HG03457 (cell line): Measurements from ENCODE around the gene CTNNBIP1.

Experiments
- ATAC-seq: cut with Tn5 transposase; IDR thresholded peaks from one replicate; pipeline ENCODE4 v1.9.1; 2021; ENCODE audit warnings: moderate number of reproducible peaks; ENCODE audit not compliant: unreplicated experiment

Gene CTNNBIP1

DNA sequence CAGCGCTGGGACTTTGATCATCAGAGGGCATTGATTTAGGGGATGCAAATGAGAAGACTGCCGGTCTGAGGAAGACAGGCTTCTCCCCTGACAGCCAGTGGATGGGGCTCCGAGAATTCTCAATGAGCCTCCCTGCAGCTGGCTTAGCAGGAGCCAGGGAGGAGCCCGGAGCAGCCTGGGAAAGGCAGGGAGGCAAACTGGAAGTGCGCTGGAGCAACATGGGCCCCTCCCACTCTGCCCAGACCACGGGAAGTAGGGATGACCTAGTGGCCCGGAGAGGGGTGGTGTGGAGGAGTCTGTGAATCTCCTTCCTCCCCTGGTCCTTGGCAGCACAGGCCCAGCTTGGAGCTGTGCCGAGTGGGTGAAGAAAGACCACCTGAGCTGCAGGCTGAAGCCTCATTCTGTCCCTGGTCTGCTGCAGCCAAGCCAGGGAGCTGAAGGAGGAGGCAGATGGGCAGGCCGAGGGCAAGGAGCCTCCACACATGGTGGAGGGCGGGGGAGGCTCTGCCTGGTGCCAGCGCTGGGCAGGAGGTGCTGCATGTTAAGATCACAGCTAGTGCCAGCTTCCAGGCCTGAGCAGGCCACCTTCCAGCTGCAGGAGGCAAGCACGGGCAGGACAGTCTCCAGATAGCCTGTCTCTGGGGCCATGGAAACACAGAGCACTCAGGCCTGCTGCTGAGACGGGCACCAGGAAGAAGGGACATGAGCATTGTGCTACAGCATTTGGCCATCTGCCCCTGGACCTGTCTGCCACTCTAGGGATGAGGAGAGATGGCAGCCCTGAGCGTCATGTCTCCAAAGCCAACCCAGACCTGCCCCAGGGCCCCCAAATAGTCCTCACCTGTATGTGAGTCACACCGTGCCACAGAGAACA, 74.1 kb downstream of the CTNNBIP1 start:
- ATAC-seq, result no peak

DNA sequence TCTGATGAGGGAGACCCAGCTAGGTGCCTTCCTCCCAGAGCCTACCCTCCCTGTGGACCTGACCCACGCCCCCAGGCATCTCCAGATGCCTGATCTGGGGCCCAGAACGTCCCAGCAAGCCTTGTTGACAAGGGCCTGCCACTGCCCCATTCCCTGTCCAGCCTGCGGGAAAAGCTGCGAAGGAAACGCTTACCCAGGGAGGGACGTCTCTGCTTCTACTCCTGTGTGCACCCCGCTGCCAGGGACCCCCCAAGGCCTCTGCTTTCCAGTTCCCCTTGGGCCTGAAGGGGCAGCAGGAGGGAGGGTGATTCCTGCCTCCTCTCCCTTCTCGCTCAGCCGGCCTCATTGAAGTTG, 74.7 kb downstream of the CTNNBIP1 start:
- no peak for ATAC-seq

DNA sequence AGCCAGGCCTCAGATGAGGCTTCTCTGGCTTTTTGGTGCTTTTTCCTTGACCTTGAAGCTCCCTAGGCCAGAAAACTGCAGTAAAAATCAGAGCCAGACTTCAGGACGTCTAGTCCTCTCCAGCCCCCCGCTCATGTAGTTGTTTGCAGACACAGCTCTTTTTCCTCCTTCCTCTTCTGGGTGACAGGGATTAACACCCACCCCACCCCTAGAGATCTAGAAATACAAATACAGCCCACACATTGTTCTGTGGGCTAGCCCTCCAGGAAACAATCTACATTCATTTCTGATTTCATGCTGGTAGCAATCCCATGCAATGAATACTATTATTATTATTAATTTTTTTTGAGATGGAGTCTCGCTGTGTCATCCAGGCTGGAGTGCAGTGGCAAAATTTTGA, 76.4 kb downstream of the CTNNBIP1 start:
- no peak for ATAC-seq

DNA sequence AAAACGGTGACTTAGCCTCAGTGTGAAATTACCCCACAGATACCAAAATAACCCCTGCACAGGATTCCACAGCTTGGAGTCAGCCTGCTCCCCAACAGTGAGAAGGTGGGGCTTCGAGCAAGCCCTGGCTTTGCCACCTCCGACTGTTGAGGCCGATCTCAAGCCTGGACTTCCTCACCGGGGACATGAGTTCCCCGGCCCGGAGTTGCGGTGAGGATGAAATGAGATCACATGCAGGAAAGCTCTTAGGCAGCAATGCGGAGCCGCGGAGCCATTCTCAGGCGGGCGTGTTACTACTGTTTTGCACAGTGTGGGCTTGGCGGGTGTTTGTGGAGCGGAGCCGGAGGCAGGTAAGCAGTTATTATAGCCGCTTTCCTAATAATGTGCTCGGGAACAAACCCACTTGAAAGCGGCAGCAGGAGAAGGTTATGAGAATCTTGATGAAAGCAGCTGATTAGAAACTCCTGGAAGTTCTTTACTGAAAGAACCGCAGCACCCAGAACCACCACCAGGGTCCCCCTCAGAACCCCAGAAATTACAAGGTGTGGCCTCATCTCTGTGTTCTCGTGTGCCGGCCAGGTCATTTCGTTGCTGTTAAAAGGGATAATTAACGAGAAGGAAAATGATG, 82.4 kb downstream of the CTNNBIP1 start:
- no peak for ATAC-seq

DNA sequence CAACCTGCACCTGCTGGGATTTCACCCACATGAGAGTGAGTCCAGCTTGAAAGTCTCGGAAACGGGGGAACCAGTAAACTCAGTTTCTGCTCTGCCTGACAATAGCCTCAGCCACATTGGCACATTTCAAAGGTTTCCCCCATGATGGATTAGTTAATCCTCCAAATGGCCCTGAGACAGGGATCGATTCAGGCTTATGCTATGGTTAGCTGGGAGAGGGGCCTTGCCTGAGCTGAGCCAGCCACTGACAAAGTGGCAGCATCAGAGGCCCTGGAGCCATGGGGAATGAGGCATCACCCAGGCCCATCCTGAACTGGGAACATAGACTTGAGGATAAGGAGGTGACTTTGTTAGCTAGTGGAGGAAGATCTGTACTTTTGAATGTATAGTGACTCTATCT, 83.5 kb downstream of the CTNNBIP1 start:
- no peak for ATAC-seq

DNA sequence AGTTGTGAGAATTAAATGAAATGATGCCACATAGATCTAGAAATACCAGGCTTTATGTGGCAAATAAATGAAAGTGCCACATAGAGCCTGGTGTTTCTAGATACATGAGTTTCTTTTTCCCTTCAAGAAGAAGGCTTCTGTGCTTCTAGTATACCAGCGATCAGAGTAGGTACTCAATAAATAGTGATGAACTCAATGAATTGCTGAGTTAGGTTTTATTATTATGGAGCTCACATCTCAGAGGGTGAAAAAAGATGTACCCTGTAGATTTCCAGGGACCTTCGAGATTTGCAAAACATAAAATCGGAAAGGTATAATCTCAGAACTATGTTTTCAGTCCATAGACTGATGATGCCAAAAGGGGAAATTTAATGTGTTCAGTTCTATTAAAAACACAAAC, 84.0 kb downstream of the CTNNBIP1 start:
- ATAC-seq, result no peak

DNA sequence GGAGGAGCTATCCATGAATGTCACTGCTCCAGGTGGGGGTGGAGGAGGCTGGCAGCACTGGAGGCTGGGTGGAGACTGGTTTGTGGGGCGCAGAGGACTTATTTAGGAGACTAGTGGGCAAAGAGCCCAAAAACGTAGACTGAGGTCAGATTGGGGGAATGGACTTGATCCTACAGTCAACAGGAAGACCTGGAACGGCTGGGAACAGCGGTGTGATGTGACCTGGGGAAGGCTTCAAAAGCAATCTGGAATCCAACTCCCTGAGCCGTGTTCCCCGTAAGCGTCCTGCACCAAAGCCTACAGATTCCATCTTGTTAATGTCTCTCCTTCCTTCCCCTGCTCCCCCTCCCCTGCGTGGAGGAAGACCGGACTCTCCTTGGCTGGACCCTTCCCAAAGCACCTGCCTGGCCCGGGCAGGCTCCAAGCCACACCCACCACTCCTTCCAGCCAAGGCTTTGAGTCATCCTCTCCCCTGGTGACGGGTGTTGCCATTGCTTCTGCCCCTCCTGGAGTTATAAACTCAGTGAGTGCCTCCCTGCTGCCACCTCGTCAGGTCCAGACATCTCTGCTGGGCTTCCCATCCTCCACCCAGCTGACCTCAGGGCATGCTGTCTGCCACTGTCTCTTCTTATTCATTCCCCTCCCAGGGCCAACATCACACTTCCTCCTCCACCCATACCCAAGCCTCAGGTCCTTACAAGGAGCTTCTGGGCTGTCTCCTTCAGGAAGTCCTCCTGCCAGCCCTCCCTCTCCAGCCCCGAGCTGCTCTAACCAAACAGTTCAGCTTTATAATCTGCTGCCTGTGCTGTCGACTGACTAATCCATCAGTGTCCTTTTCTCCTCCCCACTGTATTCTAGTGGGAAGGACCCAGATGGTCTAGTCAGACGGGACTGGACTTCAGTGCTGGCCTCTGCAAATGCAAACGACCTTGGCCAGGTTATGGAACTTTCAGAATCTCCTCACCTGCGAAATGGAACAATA, 84.7 kb downstream of the CTNNBIP1 start:
- ATAC-seq, result no peak

DNA sequence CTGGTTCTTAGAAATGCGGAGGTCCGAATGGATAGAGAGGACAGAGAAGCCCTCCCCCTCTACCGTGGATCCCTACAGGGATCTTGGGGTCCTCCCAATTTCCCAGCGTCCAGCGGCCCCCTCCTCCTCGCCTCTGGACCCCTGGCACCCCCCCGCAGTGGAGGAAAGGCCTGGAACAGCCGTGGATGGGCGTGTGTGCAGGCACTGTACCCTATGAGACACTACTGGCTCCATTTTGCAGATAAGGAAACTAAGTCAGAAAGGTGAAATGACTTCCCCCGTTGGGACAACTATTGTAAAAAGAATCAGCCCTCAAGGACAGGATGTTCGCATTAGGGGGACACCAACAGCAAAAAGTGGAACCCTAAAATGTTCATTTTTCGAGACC, 85.4 kb downstream of the CTNNBIP1 start:
- no peak for ATAC-seq

DNA sequence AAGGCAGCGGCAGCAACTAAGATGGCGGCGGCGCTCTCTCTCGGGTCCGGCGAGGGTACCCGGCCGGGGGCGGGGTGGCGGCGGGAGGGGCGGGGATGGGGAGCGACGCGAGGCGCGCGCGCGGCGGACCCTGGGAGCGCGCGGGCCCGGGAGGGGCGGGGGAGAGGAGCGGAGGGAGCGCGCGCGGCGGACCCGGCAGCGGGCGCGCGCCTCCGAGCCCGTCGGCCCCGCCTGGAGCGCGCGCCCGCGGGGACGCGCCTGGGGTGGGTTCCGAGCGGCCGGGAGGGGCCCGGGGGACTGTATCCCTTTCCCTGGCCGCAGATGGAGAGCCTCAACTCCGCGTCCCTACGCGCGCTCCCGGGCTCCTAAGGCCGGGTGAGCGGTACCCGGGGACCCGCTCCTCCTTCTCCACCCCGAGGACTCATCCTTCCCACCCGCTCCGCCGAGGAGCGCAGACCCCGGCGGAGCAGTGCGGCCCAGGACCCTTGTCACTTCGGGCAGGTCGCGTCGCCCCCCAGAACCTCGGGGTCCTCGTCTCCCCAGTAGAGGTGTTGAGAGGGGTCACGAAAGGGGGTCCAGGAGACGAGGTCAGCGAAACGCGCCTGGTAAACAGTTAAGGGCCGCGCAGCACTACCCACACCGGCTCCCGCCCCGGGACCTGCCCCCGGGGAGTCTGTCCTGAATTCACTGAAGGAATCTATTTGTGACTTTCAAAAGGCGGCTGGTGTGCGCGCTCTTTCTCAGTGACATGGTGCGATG, 85.9 kb downstream of the CTNNBIP1 start, which contains the start of gene CLSTN1:
TSS of gene CLSTN1 (minus strand) at position 23 of the 759 bp plus-strand sequence. CDS start 232 bp downstream, outside the sequence.
- no peak for ATAC-seq

DNA sequence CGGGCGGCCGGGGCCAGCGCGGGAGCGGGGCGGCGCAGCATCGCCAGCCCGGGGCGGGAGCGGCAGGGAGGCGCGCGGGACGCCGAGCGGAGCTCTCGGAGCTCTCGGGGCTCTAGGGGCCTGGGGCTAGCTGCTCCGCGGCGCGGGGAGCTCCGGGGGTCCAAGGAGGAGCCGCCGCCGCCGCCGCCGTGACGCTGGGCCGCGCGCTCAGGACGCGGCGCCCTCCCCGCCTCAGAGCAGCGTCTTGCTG, 86.5 kb downstream of the CTNNBIP1 start:
- ATAC-seq, result no peak

DNA sequence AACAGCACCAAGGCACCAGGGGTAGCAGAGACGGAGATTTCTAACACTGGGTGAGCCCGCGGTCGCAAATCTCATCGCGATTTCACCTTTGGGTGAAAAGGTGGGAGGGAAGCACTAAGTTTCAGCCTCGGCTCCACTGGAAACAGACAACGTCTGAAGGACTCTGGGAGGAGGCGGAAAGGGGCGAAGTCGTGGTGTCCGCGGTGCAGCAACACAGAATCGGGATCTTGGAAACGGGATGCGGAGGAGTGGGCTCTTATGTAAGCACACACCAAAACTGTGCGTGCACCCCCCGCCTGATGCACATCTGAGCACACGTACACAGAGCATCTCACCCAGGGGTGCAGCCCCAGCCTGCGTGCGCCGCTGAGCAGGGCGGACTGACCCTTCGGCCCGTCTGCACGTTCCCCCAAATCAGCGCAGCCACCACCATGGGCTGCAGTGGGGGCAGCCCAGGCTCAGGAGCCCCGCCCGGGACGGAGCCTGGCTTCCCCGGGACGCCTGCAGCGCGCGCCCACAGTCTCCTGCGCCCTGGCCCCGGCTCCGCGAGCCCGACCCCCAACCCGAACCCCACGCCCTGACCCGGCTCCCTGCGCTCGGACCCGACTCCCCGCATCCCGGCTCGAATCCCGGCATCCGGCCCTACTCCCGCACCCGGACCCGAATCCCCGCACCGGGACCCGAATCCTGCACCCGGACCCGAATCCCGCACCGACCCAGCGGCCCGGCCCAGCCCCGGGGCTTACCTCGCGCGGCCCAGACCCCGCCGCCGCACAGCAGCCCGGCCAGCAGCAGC, 87.0 kb downstream of the CTNNBIP1 start:
- no peak for ATAC-seq

DNA sequence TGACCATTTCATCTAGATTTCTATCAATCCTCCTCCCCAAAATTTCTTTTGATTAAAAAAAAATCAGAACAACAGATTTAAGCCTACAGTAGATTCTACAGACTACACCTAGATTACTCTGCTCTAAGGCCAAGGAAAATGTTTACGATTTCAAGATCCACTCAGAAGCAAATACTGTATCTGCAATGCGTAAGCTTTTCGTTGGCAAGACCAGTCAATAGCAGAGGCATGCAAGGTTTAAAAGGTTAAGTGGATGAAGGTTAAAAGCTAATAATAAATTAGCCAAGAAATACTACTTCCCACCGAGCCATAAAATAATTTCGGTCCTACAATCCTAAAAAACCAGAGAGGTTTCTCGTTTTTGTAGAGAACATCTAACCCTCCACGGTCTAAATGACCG, 87.6 kb downstream of the CTNNBIP1 start:
- no peak for ATAC-seq

DNA sequence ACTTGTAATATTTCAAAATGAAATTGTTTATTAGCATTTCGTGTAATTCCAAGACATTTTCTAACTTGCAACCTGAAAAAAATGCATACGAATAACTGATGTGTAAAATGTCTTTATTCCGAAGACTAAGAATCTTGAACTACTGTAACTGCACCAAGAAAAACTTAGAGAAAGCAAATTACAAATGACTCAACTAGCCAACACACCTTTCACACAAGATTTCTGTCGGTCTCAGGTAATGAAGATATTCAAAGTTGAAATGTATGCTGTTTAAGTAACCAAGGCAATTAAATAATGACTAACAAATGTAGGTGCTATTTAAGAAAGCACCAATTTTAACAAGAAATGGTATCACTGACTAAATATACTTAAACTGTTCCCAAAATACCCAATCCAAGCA, 88.4 kb downstream of the CTNNBIP1 start:
- no peak for ATAC-seq

DNA sequence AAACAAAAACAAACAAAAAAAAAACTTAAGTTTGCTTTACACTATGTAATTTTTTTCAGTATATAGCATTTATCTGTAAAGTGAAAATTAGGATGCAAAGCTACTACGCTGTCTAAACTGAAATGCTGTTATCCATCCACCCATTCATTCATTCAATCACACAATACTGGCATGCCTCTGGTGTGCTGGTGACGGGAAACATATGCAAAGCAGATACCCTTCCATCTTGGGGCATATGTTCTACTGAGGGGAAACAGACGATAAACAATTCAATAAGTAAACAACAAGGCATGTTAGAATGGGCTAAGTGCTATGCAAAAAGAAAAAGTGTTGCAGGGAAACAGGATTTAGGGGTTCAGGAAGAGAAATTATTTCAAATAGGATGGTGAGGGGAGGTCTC, 89.5 kb downstream of the CTNNBIP1 start:
- ATAC-seq, result no peak

DNA sequence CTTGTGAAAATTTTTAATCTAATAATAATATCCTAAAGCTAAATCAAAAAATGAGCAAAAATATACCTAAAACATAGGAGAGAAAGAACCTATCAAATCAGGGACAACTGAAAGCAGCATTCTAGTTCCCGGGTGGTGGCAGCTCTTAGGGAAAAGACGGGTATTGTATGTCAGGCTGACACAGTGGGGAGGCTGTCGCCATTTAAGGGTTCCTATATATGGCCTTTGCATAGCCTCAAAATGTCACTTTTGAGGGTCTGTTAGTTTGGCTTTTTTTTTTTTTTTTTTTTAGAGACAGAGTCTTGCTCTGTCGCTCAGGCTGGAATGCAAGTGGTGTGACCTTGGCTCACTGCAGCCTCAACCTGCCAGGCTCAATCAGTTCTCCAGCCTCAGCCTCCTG, 92.3 kb downstream of the CTNNBIP1 start:
- no peak for ATAC-seq

DNA sequence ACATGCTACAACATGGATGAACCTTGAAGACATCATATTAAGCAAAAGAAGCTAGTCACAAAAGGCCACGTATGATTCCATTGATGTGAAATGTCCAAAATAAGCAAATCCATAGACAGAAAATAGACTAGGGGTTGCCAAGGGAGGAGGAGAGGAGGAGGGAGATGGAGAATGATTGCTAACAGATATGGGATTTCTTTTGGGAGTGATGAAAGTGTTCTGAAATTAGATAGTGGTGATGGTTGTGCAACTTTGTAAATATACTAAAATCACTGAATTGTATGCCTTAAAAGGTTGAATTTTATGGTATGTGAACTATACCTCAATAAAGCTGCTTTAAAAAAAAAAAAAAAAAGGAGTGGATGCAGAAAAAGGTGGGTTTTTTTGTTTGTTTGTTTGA, 93.9 kb downstream of the CTNNBIP1 start:
- ATAC-seq, result no peak

DNA sequence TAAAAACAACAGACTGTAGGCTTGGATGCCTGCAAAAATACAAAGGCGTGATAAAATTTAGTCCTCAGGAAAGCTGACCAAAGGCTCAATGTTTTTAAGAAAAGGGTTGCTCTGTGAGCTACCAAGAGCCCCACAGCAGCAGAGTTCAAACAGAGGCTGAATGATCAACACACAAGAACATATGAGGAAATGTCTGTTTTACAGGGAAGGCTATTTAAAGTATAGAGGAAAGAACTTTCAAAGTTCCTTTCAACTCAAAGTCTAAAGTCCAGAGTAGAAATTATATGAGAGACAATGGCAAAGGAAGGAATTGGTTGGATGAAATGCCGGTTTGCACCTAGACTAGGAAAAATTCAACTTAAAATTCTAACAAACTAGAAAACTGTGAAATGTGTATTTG, 94.9 kb downstream of the CTNNBIP1 start:
- no peak for ATAC-seq

DNA sequence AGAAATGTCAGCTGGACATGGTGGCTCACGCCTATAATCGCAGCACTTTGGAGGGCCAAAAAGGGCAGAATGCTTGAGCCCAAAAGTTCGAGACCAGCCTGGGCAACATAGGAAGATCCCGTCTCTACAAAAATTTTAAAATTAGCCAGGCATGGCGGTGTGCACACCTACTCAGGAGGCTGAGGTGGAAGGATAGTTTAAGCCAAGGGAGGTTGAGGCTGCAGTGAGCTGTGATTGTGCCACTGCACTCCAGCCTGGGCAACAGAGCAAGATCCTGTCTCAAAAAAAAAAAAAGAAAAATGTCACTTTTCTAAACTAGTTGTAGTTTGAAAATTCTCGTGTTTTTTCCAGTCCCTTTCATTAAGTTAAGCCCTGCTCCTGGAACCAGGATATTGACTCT, 95.5 kb downstream of the CTNNBIP1 start:
- ATAC-seq, result no peak

DNA sequence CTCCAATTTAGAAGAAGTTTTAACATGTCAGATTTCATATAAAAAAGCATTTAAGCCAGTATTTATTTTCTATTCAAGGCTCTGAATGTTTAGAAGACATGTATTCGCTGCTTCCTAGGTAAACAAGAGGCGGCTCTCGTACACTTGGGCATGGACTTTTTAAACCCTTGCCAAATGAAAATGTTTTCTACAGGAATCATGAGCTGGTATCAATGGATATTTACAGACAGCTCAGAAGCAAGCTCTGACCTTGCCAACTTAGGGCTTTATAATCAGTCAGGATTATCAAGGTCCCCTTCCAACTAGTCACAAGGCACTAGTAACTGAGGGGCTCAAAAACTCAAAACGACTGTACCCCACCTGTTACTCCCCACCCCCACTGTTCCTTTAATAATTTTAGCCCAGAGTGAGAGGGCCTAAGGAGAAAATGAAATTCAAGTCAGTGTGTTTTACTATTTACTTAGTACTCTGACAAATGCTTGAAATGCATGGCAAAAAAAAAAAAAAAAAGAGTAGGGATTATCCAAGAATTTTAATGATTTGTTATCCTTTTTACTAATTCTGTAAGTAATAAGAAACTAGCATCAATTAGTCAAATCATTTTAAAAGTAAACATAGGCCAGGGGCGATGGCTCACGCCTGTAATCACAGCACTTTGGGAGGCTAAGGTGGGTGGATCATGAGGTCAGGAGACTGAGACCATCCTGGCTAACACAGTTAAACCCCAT, 98.7 kb downstream of the CTNNBIP1 start:
- no peak for ATAC-seq
